PC-9 (cell line): ENCODE measurements around the gene NTNG1. TPM values are rescaled to one million over a fixed set of nuclear protein-coding genes. Genes with fewer than 3 reads are reported as not detected.

Experiments used
- BruUV-seq: library from RNA; stranded (reverse); fragments of 400-500 nt; replicated peaks from 2 replicates; lab custom pipeline; 2021; lab: Mats Ljungman, UMichigan
- CTCF ChIA-PET: fragments of 300-600 bp; sonication (Branson Sonifier 250); formaldehyde crosslinking; loops from one replicate; lab custom pipeline; 2022; ENCODE audit warnings: antibody characterized with exemption; lab: Charles Lee
- POLR2A ChIA-PET: fragments of 300-600 bp; sonication (Branson Sonifier 250); formaldehyde crosslinking; loops from one replicate; lab custom pipeline; 2022; ENCODE audit warnings: antibody characterized with exemption; ENCODE audit not compliant: unreplicated experiment; lab: Charles Lee
- DNase-seq, 2 experiments: peaks; one replicate each; pipeline versions ENCODE4 v3.0.0 to v3.0.0-alpha.2; 2015 to 2022; ENCODE audit warnings: mixed read lengths in 1 of 2
- H2AFZ ChIP-seq: fragments of 200-600 bp; sonication (generic); 2 replicates; pipeline ENCODE4 v1.8.1; 2017; ENCODE audit warnings: antibody characterized with exemption
- H3F3A ChIP-seq: fragments of 200-600 bp; sonication (generic); 2 replicates; pipeline ENCODE4 v1.8.1; 2017; ENCODE audit warnings: antibody characterized with exemption, mild to moderate bottlenecking, low read depth; ENCODE audit not compliant: insufficient read depth
- H3K27ac ChIP-seq: fragments of 200-600 bp; sonication (generic); 2 replicates; pipeline ENCODE4 v1.6.1; 2016; ENCODE audit warnings: mixed run types
- H3K27me3 ChIP-seq: fragments of 200-600 bp; sonication (generic); 2 replicates; pipeline ENCODE4 v1.6.1; 2016; ENCODE audit warnings: low read depth, mixed run types; ENCODE audit not compliant: insufficient read depth
- H3K36me3 ChIP-seq: fragments of 200-600 bp; sonication (generic); 2 replicates; pipeline ENCODE4 v1.6.1; 2016; ENCODE audit warnings: low read depth, mixed run types
- H3K4me1 ChIP-seq: fragments of 200-600 bp; sonication (generic); replicated peaks from 2 replicates; pipeline ENCODE4 v1.6.1; 2016; ENCODE audit warnings: mixed run types; ENCODE audit not compliant: insufficient read depth
- H3K4me2 ChIP-seq: fragments of 200-600 bp; sonication (generic); 2 replicates; pipeline ENCODE4 v1.6.1; 2017; ENCODE audit warnings: mixed run types
- H3K4me3 ChIP-seq: fragments of 200-600 bp; sonication (generic); 2 replicates; pipeline ENCODE4 v1.6.1; 2016; ENCODE audit warnings: mixed run types
- H3K79me2 ChIP-seq: fragments of 200-600 bp; sonication (generic); 2 replicates; pipeline ENCODE4 v1.6.1; 2017; ENCODE audit warnings: low read depth, mixed run types
- H3K9me2 ChIP-seq: fragments of 200-600 bp; sonication (generic); 2 replicates; pipeline ENCODE4 v1.8.1; 2017; ENCODE audit warnings: mild to moderate bottlenecking; ENCODE audit not compliant: insufficient read depth
- H3K9me3 ChIP-seq: fragments of 200-600 bp; sonication (generic); 2 replicates; pipeline ENCODE4 v1.8.1; 2016; ENCODE audit warnings: low read depth; ENCODE audit not compliant: insufficient read depth
- H4K20me1 ChIP-seq: fragments of 200-600 bp; sonication (generic); 2 replicates; pipeline ENCODE4 v1.8.1; 2017; ENCODE audit not compliant: insufficient read depth
- EZH2 ChIP-seq: fragments of 200-600 bp; sonication (generic); IDR thresholded peaks from 2 replicates; pipeline ENCODE4 v1.8.0; 2017; ENCODE audit warnings: antibody characterized with exemption, low read depth
- intact Hi-C: fragments of 100-400 bp; cut with micrococcal nuclease; formaldehyde crosslinking; loops from one replicate; pipeline ENCODE4 v1.10.0; 2022; ENCODE audit not compliant: unreplicated experiment
- total RNA-seq: library from RNA; stranded (reverse); gene quantifications from 2 replicates; pipeline ENCODE4 v1.2.3, GENCODE V29; 2021
- TF ChIP-seq, protein P1 (sequence below): fragments of 200-600 bp; sonication (generic); conservative IDR thresholded peaks from 2 replicates; pipeline ENCODE4 v1.6.1; 2017; ENCODE audit warnings: mixed run types, antibody characterized with exemption, mild to moderate bottlenecking, moderate library complexity

NTNG1 gene
- total RNA-seq, 1 experiment from 2014 or later: not detected

DNA sequence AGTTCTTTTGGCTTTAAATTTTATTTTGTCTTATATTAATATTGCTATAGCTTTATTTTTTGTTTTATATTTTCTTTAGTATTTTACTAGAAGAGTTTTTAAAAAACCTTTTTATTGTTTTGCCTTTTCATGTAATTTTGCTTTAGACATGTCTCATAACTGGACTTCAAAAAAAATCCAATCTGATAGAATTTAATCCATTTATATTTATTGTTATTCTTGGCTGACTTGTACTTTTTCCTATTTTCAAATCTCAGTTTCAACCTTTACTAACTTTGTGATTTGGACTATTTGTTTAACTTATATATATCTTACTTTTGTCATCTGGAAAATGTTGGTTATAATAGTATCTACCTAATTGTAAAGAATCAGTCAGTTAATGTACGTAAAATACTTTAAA is 61.2 kb downstream of the NTNG1 start:
- H3K79me2 ChIP-seq: no peaks in the 10 kb centered on the region
- no peaks in the 10 kb centered on the region for H3F3A ChIP-seq
- H3K27me3 ChIP-seq: no peaks in the 10 kb centered on the region
- intact Hi-C loops: no loop called here
- DNase-seq: no peak
- ChIA-PET POLR2A (no interaction called here), CTCF (no interaction called here)
- TF ChIP-seq, protein P1, sequence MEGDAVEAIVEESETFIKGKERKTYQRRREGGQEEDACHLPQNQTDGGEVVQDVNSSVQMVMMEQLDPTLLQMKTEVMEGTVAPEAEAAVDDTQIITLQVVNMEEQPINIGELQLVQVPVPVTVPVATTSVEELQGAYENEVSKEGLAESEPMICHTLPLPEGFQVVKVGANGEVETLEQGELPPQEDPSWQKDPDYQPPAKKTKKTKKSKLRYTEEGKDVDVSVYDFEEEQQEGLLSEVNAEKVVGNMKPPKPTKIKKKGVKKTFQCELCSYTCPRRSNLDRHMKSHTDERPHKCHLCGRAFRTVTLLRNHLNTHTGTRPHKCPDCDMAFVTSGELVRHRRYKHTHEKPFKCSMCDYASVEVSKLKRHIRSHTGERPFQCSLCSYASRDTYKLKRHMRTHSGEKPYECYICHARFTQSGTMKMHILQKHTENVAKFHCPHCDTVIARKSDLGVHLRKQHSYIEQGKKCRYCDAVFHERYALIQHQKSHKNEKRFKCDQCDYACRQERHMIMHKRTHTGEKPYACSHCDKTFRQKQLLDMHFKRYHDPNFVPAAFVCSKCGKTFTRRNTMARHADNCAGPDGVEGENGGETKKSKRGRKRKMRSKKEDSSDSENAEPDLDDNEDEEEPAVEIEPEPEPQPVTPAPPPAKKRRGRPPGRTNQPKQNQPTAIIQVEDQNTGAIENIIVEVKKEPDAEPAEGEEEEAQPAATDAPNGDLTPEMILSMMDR: no peak
- no peak for TF ChIP-seq EZH2
- H4K20me1 ChIP-seq: no peaks in the 10 kb centered on the region
- H3K4me1 ChIP-seq: no peaks in the 10 kb centered on the region
- no peaks in the 10 kb centered on the region for H3K36me3 ChIP-seq
- H2AFZ ChIP-seq: no peak overlapping the region
- no peaks in the 10 kb centered on the region for H3K9me3 ChIP-seq
- H3K4me2 ChIP-seq: no peak overlapping the region
- H3K9me2 ChIP-seq: 0 out of 2 replicates have a peak, but pooled peaks cover 4% of the 10 kb centered on the region
- H3K4me3 ChIP-seq: no peak overlapping the region
- BruUV-seq: no TSS peak
- H3K27ac ChIP-seq: no peak overlapping the region

DNA sequence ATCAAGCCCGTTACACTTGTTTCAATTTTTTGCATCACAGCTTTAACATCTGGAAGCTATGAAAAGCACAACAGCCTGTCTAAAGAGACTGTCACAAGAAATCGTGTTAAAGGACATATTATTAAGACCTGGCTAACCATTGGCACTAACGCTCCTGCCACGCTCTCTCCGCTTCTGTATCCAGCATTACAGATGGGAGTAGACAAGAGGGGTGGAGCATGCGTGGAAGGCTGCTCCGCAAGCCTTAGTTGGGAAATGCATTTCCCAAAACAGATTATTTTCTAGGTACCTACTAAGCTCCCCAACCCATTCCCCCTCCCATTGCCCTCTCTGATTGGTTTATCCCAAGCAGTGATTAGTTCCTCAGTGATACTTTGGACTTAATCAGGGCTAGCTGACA is 72.4 kb downstream of the NTNG1 start:
- H3F3A ChIP-seq: no peaks in the 10 kb centered on the region
- POLR2A ChIA-PET: no interaction called here
- no TSS peak for BruUV-seq
- H3K9me3 ChIP-seq: no peaks in the 10 kb centered on the region
- H3K4me2 ChIP-seq: no peak overlapping the region
- H3K27me3 ChIP-seq: 0 out of 2 replicates have a peak, but pooled peaks cover 3% of the 10 kb centered on the region
- CTCF ChIA-PET: no interaction called here
- no peak for DNase-seq
- H3K27ac ChIP-seq: no peak overlapping the region
- no peaks in the 10 kb centered on the region for H3K36me3 ChIP-seq
- no peaks in the 10 kb centered on the region for H3K4me1 ChIP-seq
- no peak overlapping the region for H3K4me3 ChIP-seq
- H3K9me2 ChIP-seq: no peaks in the 10 kb centered on the region
- no peaks in the 10 kb centered on the region for H4K20me1 ChIP-seq
- intact Hi-C loops: no loop called here
- H2AFZ ChIP-seq: no peak overlapping the region
- TF ChIP-seq EZH2: no peak
- TF ChIP-seq, protein P1: no peak
- no peaks in the 10 kb centered on the region for H3K79me2 ChIP-seq

DNA sequence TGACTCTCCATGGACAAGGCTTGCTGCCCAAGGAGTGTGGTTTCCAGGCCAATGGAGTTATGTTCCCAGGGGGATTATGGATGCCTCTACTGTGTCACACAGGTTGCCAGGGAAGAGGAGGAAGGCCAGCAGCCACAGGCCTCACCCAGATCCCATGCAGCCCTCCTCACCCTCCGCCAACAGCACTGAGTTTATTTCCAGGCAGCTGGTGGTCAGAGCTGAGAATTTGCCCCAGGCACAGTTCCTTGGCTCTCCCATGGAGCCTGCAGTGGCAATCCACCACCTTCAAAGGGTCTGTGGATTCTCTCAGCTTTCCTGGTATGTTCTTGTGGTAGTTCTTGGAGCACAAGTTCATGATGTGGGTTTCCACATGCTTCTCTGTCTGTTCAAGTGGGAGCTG is 79.2 kb downstream of the NTNG1 start:
- no peaks in the 10 kb centered on the region for H3K36me3 ChIP-seq
- H3K9me3 ChIP-seq: no peaks in the 10 kb centered on the region
- no peaks in the 10 kb centered on the region for H3K79me2 ChIP-seq
- H2AFZ ChIP-seq: no peak overlapping the region
- H3K4me3 ChIP-seq: no peak overlapping the region
- TF ChIP-seq EZH2: no peak
- TF ChIP-seq, protein P1: no peak
- no peaks in the 10 kb centered on the region for H4K20me1 ChIP-seq
- intact Hi-C loops: no loop called here
- no peaks in the 10 kb centered on the region for H3K27me3 ChIP-seq
- no TSS peak for BruUV-seq
- H3K4me1 ChIP-seq: no peaks in the 10 kb centered on the region
- no peaks in the 10 kb centered on the region for H3K9me2 ChIP-seq
- no peak overlapping the region for H3K4me2 ChIP-seq
- no peak for DNase-seq
- ChIA-PET POLR2A (no interaction called here), CTCF (no interaction called here)
- no peak overlapping the region for H3K27ac ChIP-seq
- no peaks in the 10 kb centered on the region for H3F3A ChIP-seq
